Measurements from ENCODE around the gene EPB41L4A.

Gene EPB41L4A

DNA sequence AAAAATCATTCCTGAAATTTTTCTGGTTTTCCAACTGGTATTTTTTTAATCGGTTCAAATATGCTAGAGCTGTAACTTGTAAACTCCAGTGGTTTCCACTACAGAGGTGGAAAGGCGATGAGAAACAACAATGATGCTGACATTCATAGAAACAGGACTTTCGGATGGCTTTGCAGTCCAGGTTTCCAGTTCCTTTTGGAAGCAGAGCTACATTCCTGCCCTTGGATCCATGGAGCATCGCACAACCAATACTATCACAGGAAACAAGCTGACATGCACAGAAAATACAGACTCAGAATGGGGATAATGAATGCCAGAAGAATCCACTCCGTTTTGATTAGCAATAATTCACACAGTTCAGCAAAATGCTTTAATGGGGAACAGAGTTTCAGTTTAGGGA, 140.0 kb downstream of the EPB41L4A start:
- TF ChIP-seq SPI1 (IDR thresholded peaks at IDR 0.05; ENCODE audit: borderline replicate concordance, low read depth), result no peak
- TF ChIP-seq POLR2AphosphoS5 (IDR thresholded peaks at IDR 0.05; ENCODE audit: low read depth), result no peak
- no peak for TF ChIP-seq GABPA (IDR thresholded peaks at IDR 0.05; ENCODE audit: low read depth)
- TF ChIP-seq, protein P1, sequence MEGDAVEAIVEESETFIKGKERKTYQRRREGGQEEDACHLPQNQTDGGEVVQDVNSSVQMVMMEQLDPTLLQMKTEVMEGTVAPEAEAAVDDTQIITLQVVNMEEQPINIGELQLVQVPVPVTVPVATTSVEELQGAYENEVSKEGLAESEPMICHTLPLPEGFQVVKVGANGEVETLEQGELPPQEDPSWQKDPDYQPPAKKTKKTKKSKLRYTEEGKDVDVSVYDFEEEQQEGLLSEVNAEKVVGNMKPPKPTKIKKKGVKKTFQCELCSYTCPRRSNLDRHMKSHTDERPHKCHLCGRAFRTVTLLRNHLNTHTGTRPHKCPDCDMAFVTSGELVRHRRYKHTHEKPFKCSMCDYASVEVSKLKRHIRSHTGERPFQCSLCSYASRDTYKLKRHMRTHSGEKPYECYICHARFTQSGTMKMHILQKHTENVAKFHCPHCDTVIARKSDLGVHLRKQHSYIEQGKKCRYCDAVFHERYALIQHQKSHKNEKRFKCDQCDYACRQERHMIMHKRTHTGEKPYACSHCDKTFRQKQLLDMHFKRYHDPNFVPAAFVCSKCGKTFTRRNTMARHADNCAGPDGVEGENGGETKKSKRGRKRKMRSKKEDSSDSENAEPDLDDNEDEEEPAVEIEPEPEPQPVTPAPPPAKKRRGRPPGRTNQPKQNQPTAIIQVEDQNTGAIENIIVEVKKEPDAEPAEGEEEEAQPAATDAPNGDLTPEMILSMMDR (IDR thresholded peaks at IDR 0.05; ENCODE audit: insufficient read depth, low read length), result no peak
- TF ChIP-seq, protein P2, sequence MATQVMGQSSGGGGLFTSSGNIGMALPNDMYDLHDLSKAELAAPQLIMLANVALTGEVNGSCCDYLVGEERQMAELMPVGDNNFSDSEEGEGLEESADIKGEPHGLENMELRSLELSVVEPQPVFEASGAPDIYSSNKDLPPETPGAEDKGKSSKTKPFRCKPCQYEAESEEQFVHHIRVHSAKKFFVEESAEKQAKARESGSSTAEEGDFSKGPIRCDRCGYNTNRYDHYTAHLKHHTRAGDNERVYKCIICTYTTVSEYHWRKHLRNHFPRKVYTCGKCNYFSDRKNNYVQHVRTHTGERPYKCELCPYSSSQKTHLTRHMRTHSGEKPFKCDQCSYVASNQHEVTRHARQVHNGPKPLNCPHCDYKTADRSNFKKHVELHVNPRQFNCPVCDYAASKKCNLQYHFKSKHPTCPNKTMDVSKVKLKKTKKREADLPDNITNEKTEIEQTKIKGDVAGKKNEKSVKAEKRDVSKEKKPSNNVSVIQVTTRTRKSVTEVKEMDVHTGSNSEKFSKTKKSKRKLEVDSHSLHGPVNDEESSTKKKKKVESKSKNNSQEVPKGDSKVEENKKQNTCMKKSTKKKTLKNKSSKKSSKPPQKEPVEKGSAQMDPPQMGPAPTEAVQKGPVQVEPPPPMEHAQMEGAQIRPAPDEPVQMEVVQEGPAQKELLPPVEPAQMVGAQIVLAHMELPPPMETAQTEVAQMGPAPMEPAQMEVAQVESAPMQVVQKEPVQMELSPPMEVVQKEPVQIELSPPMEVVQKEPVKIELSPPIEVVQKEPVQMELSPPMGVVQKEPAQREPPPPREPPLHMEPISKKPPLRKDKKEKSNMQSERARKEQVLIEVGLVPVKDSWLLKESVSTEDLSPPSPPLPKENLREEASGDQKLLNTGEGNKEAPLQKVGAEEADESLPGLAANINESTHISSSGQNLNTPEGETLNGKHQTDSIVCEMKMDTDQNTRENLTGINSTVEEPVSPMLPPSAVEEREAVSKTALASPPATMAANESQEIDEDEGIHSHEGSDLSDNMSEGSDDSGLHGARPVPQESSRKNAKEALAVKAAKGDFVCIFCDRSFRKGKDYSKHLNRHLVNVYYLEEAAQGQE (IDR thresholded peaks at IDR 0.05; ENCODE audit: insufficient replicate concordance, low read depth), result no peak
- H3K27ac ChIP-seq (replicated peaks), result no peak overlapping the region
- no peak for DNase-seq (ENCODE audit: low read depth in 1 of 2, low spot score in 1 of 2)
- H3K27me3 ChIP-seq (ENCODE audit: insufficient read depth, poor library complexity, severe bottlenecking), result no peaks in the 10 kb centered on the region
- H3K4me3 ChIP-seq (replicated peaks; ENCODE audit: insufficient read depth, low read length), result no peak overlapping the region

DNA sequence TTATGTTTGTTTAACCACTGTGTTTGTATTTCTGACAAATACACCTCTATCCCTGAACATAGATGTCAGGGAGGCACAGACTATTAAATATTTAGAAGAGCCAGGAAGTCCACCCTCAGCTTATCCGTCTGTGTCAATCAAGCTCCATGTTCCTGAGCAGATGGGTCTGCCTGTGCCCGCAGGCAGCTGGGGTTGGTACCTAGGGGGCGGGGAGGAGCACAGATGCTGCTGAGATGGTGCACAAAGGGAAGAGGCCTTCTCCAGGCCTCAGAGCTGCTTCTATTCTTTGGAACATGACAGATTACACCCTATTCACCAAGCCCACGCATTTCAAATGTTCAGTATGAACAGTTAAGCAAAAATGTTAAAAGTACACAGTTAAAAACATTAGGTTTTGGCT, 142.1 kb downstream of the EPB41L4A start:
- Histone ChIP-seq H3K27ac (replicated peaks) (no peak overlapping the region), H3K4me3 (replicated peaks; ENCODE audit: insufficient read depth, low read length) (no peak overlapping the region), H3K27me3 (ENCODE audit: insufficient read depth, poor library complexity, severe bottlenecking) (no peaks in the 10 kb centered on the region)
- no peak for DNase-seq (ENCODE audit: low read depth in 1 of 2, low spot score in 1 of 2)
- TF ChIP-seq, protein P1 (IDR thresholded peaks at IDR 0.05; ENCODE audit: insufficient read depth, low read length), result no peak
- TF ChIP-seq POLR2AphosphoS5 (IDR thresholded peaks at IDR 0.05; ENCODE audit: low read depth) (no peak), SPI1 (IDR thresholded peaks at IDR 0.05; ENCODE audit: borderline replicate concordance, low read depth) (no peak), GABPA (IDR thresholded peaks at IDR 0.05; ENCODE audit: low read depth) (no peak)
- TF ChIP-seq, protein P2 (IDR thresholded peaks at IDR 0.05; ENCODE audit: insufficient replicate concordance, low read depth), result no peak

DNA sequence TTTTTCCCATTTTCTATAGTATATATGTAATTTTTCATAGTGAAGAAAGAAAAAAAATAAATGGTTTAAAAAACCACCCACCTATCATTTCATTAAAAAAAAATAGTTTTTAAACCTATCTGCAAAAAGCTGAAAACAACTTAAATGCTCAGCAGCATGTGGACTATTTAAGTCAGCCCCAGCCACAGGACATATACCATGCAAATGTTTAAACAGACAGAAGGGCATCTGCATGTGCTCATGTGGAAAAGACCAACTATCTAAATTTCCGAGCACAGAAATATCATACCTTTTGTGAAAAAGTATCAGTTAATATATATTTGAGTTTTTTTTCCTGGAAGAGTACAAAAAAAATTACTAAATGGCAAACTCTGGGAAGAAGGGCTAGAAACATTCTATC, 143.4 kb downstream of the EPB41L4A start:
- Histone ChIP-seq H3K27me3 (ENCODE audit: insufficient read depth, poor library complexity, severe bottlenecking) (no peaks in the 10 kb centered on the region), H3K27ac (replicated peaks) (no peak overlapping the region), H3K4me3 (replicated peaks; ENCODE audit: insufficient read depth, low read length) (no peak overlapping the region)
- TF ChIP-seq POLR2AphosphoS5 (IDR thresholded peaks at IDR 0.05; ENCODE audit: low read depth), result no peak
- TF ChIP-seq, protein P2 (IDR thresholded peaks at IDR 0.05; ENCODE audit: insufficient replicate concordance, low read depth), result no peak
- TF ChIP-seq, protein P1 (IDR thresholded peaks at IDR 0.05; ENCODE audit: insufficient read depth, low read length), result no peak
- no peak for TF ChIP-seq GABPA (IDR thresholded peaks at IDR 0.05; ENCODE audit: low read depth)
- no peak for TF ChIP-seq SPI1 (IDR thresholded peaks at IDR 0.05; ENCODE audit: borderline replicate concordance, low read depth)
- DNase-seq (ENCODE audit: low read depth in 1 of 2, low spot score in 1 of 2), result no peak

Data from HL-60 (cell line).